ENCODE results near the gene RCAN2. TPM values are rescaled to one million over a fixed set of nuclear protein-coding genes. Genes with fewer than 3 reads are reported as not detected.

Gene RCAN2
- total RNA-seq, 2 experiments from 2014 or later = not detected

DNA sequence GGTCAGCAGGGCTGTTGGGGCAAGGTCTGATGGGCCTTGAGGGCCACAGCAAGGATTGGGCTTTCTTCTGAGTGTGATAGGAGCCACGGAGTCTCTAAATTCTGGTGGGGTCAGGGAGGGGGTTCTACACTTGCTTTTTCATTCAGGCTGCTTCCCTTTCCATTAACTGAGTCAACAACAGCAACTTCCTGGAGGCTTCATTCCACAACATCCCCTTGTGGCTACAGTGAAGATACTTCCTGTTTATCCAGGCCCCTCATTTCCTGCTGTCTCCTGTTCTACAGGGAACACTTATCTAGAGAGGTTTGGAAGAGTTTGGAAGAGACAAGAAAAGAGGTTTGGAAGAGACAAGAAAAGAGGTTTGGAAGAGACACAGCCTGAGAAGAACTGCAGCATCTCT lies 175.7 kb downstream of the RCAN2 start:
- CTCF ChIA-PET (ENCODE audit: unreplicated experiment) = no interaction called here
- H4K20me1 ChIP-seq (ENCODE audit: insufficient read depth, low read length) = no peaks in the 10 kb centered on the region
- TF ChIP-seq, protein P1, sequence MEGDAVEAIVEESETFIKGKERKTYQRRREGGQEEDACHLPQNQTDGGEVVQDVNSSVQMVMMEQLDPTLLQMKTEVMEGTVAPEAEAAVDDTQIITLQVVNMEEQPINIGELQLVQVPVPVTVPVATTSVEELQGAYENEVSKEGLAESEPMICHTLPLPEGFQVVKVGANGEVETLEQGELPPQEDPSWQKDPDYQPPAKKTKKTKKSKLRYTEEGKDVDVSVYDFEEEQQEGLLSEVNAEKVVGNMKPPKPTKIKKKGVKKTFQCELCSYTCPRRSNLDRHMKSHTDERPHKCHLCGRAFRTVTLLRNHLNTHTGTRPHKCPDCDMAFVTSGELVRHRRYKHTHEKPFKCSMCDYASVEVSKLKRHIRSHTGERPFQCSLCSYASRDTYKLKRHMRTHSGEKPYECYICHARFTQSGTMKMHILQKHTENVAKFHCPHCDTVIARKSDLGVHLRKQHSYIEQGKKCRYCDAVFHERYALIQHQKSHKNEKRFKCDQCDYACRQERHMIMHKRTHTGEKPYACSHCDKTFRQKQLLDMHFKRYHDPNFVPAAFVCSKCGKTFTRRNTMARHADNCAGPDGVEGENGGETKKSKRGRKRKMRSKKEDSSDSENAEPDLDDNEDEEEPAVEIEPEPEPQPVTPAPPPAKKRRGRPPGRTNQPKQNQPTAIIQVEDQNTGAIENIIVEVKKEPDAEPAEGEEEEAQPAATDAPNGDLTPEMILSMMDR (conservative IDR thresholded peaks at IDR 0.05; ENCODE audit: low read length) = no peak
- no peak for TF ChIP-seq EZH2phosphoT487 (IDR thresholded peaks at IDR 0.05; ENCODE audit: borderline replicate concordance, low read depth, low read length)
- POLR2A ChIA-PET = no interaction called here
- H3K27ac ChIP-seq (ENCODE audit: low read depth, low read length, poor library complexity, severe bottlenecking) = no peak overlapping the region
- no peak for DNase-seq (ENCODE audit: low spot score)
- no peak overlapping the region for H2AFZ ChIP-seq (ENCODE audit: low read length)
- no peaks in the 10 kb centered on the region for H3K36me3 ChIP-seq (ENCODE audit: insufficient read depth, low read length)
- no TSS peak for BruUV-seq (replicated peaks)
- intact Hi-C loops (cut with micrococcal nuclease; ENCODE audit: unreplicated experiment) = no loop called here
- no peaks in the 10 kb centered on the region for H3K9me2 ChIP-seq (ENCODE audit: insufficient read depth, low read length)
- no peak overlapping the region for H3K4me2 ChIP-seq (ENCODE audit: low read length)
- no peaks in the 10 kb centered on the region for H3K9me3 ChIP-seq (ENCODE audit: low read length)
- H3K79me2 ChIP-seq (ENCODE audit: insufficient read depth, low read depth, low read length) = no peaks in the 10 kb centered on the region
- H3K4me1 ChIP-seq (ENCODE audit: insufficient read depth, low read length, poor library complexity, severe bottlenecking) = no peaks in the 10 kb centered on the region
- H3K4me3 ChIP-seq (ENCODE audit: low read depth, low read length, poor library complexity, severe bottlenecking) = no peak overlapping the region

GRCh38 chr6:46312654-46313053 lies 178.6 kb downstream of the RCAN2 start:
- DNase-seq (ENCODE audit: low spot score) = no peak
- H3K9me3 ChIP-seq (ENCODE audit: low read length) = no peaks in the 10 kb centered on the region
- no peaks in the 10 kb centered on the region for H4K20me1 ChIP-seq (ENCODE audit: insufficient read depth, low read length)
- ChIA-PET CTCF (ENCODE audit: unreplicated experiment) (no interaction called here), POLR2A (no interaction called here)
- TF ChIP-seq EZH2phosphoT487 (IDR thresholded peaks at IDR 0.05; ENCODE audit: borderline replicate concordance, low read depth, low read length) = no peak
- TF ChIP-seq, protein P1 (conservative IDR thresholded peaks at IDR 0.05; ENCODE audit: low read length) = no peak
- H3K4me1 ChIP-seq (ENCODE audit: insufficient read depth, low read length, poor library complexity, severe bottlenecking) = no peaks in the 10 kb centered on the region
- no peaks in the 10 kb centered on the region for H3K36me3 ChIP-seq (ENCODE audit: insufficient read depth, low read length)
- BruUV-seq (replicated peaks) = no TSS peak
- no peaks in the 10 kb centered on the region for H3K79me2 ChIP-seq (ENCODE audit: insufficient read depth, low read depth, low read length)
- no peaks in the 10 kb centered on the region for H3K9me2 ChIP-seq (ENCODE audit: insufficient read depth, low read length)
- no peak overlapping the region for H3K4me2 ChIP-seq (ENCODE audit: low read length)
- no peak overlapping the region for H3K4me3 ChIP-seq (ENCODE audit: low read depth, low read length, poor library complexity, severe bottlenecking)
- no peak overlapping the region for H3K27ac ChIP-seq (ENCODE audit: low read depth, low read length, poor library complexity, severe bottlenecking)
- intact Hi-C loops (cut with micrococcal nuclease; ENCODE audit: unreplicated experiment) = no loop called here
- no peak overlapping the region for H2AFZ ChIP-seq (ENCODE audit: low read length)

DNA sequence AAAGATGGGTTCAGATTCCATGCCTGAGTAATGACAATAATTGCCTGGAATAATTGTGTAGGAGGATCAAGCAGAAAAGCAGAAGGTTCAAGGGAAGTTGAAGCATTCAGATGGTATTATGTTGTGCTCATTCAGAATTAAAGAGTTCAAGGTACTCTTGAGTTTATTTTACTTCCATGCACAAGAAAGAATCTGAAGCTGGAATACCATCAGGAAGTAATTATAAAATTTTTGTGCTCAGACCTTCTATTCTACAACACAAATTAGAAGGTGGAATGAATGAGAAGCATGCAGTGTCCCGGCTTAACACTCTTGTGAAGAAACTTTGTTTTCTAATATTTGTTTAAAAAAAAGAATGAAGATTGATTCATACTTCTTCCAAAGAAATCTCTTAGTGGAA lies 181.1 kb downstream of the RCAN2 start:
- no peaks in the 10 kb centered on the region for H3K9me3 ChIP-seq (ENCODE audit: low read length)
- DNase-seq (ENCODE audit: low spot score) = no peak
- no peaks in the 10 kb centered on the region for H3K9me2 ChIP-seq (ENCODE audit: insufficient read depth, low read length)
- no peak overlapping the region for H2AFZ ChIP-seq (ENCODE audit: low read length)
- TF ChIP-seq, protein P1 (conservative IDR thresholded peaks at IDR 0.05; ENCODE audit: low read length) = no peak
- TF ChIP-seq EZH2phosphoT487 (IDR thresholded peaks at IDR 0.05; ENCODE audit: borderline replicate concordance, low read depth, low read length) = no peak
- POLR2A ChIA-PET = interaction anchor here (1.6 kb wide), 1 partner anchor 11 kb away, joined by 7 read pairs; no protein-coding TSS in a partner anchor
- H4K20me1 ChIP-seq (ENCODE audit: insufficient read depth, low read length) = no peaks in the 10 kb centered on the region
- H3K4me2 ChIP-seq (ENCODE audit: low read length) = no peak overlapping the region
- H3K27ac ChIP-seq (ENCODE audit: low read depth, low read length, poor library complexity, severe bottlenecking) = no peak overlapping the region
- BruUV-seq (replicated peaks) = no TSS peak
- no peaks in the 10 kb centered on the region for H3K36me3 ChIP-seq (ENCODE audit: insufficient read depth, low read length)
- H3K4me3 ChIP-seq (ENCODE audit: low read depth, low read length, poor library complexity, severe bottlenecking) = no peak overlapping the region
- H3K4me1 ChIP-seq (ENCODE audit: insufficient read depth, low read length, poor library complexity, severe bottlenecking) = no peaks in the 10 kb centered on the region
- CTCF ChIA-PET (ENCODE audit: unreplicated experiment) = no interaction called here
- H3K79me2 ChIP-seq (ENCODE audit: insufficient read depth, low read depth, low read length) = no peaks in the 10 kb centered on the region
- intact Hi-C loops (cut with micrococcal nuclease; ENCODE audit: unreplicated experiment) = no loop called here

Data from OCI-LY7 (cell line).